Activated naive CD4-positive, alpha-beta T cell treated with anti-CD3 and anti-CD28 coated beads for 36 hours (primary cell): ENCODE results near the gene STARD10. TPM values are rescaled to one million over a fixed set of nuclear protein-coding genes. Genes with fewer than 3 reads are reported as not detected.

Experiments
- CTCF ChIA-PET: fragments of 350-600 bp; sonication (Branson Sonifier 250); formaldehyde crosslinking; loops from one replicate; lab custom pipeline; 2021; ENCODE audit warnings: antibody characterized with exemption; lab: Charles Lee
- DNase-seq: peaks from one replicate; pipeline ENCODE4 v3.0.0-alpha.2; 2020
- H3K27ac Mint-ChIP-seq: one replicate; pipeline ENCODE4 v1.8.0; 2021; ENCODE audit warnings: mild to moderate bottlenecking, mixed read lengths
- H3K27me3 Mint-ChIP-seq: one replicate; pipeline ENCODE4 v1.8.0; 2021; ENCODE audit warnings: low read depth, mixed read lengths
- H3K36me3 Mint-ChIP-seq: one replicate; pipeline ENCODE4 v1.8.0; 2021; ENCODE audit warnings: low read depth, mixed read lengths
- H3K4me1 Mint-ChIP-seq: one replicate; pipeline ENCODE4 v1.8.0; 2021; ENCODE audit warnings: low read depth, mixed read lengths
- H3K4me3 Mint-ChIP-seq: one replicate; pipeline ENCODE4 v1.8.0; 2021; ENCODE audit warnings: mild to moderate bottlenecking, moderate library complexity, mixed read lengths
- H3K9me3 Mint-ChIP-seq: one replicate; pipeline ENCODE4 v1.8.0; 2021; ENCODE audit warnings: mixed read lengths
- intact Hi-C: fragments of 100-400 bp; cut with micrococcal nuclease; formaldehyde crosslinking; loops from one replicate; pipeline ENCODE4 v1.15.1; 2023
- microRNA-seq: library from miRNA; unstranded; fragments of <30 nt; microRNA quantifications from one replicate; pipeline ENCODE4 v1.2.0, GENCODE V29; 2022; ENCODE audit warnings: borderline microRNAs expressed, borderline replicate concordance
- total RNA-seq, 2 experiments: library from RNA; stranded (reverse); gene quantifications; one replicate each; pipeline ENCODE4 v1.2.3, GENCODE V29; 2021

Gene STARD10
- total RNA-seq, 2 experiments from 2014 or later = 11.9 to 12.0 TPM

DNA sequence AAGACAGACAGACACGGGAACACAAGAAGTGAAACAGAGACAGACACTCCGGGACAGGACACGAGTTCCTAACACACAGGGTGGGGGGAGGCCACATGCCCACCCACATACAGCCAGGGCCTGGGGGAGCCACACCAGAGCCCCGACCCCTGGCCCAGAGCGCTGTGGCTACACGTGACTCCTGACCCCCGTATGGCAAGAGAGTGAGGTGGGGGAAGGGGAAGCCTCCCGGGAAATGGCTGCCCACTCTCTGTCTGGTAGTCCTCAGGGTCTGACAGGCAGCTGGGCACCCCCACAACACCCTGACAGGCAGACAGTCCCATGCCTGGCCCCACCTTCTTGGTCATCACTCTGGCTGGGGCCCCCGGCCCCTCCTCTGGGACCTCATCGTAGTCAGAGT, 81.0 kb downstream of the STARD10 start:
- no peak for DNase-seq
- H3K36me3 Mint-ChIP-seq = peaks cover 16% of the 10 kb centered on the region
- H3K9me3 Mint-ChIP-seq = no peaks in the 10 kb centered on the region
- peaks cover 14% of the 10 kb centered on the region for H3K4me1 Mint-ChIP-seq
- H3K27ac Mint-ChIP-seq = no peak overlapping the region
- intact Hi-C loops = no loop called here
- CTCF ChIA-PET = interaction anchor here (0.7 kb wide), 1 partner anchor 455 kb away, joined by 3 read pairs; no protein-coding TSS in a partner anchor
- no peaks in the 10 kb centered on the region for H3K27me3 Mint-ChIP-seq
- H3K4me3 Mint-ChIP-seq = no peak overlapping the region

DNA sequence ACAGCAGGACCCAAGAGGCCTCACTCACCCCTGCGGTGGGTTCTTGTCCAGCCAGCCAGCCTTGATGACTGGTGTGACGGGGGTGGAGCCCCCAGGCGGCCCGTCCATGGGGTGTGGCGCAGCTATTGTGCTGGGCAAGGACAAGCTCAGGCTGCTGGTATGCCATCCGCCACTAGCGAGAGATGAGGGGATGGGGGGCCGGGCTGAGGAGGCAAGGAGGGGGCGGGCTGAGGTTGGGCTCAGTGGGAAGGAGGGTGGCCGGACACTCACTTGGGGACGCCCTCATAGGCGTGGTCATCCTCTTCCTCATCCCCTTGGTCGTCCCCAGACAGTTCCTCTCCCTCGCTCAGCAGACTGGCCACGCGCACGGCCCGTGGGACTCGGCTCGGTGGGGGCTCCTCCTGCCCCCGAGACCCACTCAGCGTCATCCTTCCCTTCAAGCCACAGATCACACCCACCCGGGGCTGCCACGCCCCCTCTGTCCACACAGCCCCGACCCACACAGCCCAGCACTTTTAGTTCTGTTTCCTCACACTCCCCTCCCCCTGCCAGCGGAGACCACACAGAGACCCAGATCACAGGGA, 81.6 kb downstream of the STARD10 start:
- peaks cover 10% of the 10 kb centered on the region for H3K4me1 Mint-ChIP-seq
- no peaks in the 10 kb centered on the region for H3K27me3 Mint-ChIP-seq
- H3K27ac Mint-ChIP-seq = no peak overlapping the region
- DNase-seq = no peak
- intact Hi-C loops = no loop called here
- no peaks in the 10 kb centered on the region for H3K9me3 Mint-ChIP-seq
- H3K36me3 Mint-ChIP-seq = peaks cover 20% of the 10 kb centered on the region
- CTCF ChIA-PET = no interaction called here
- H3K4me3 Mint-ChIP-seq = no peak overlapping the region

DNA sequence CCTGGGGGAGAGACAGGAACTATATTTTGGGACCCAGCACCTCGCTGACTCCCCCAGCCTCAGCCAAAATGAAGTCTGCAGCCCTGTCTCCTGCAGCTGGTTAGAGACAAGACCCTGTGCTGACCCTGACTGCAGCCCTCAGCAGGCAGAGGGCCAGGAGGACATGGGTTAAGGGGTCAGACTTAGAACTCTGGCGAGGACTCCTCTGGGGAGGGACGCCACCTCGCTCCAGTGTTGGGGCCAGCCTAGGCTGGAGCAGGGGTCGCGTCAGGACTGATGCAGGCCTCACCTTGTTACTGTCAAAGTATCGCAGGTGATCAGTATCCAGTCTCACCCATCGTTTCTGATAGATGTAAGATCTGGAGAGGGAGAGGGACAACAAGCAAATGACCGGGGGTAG, 82.7 kb downstream of the STARD10 start:
- Mint-ChIP-seq H3K36me3 (peaks cover 28% of the 10 kb centered on the region), H3K27ac (no peak overlapping the region), H3K4me3 (no peak overlapping the region), H3K9me3 (no peaks in the 10 kb centered on the region), H3K27me3 (no peaks in the 10 kb centered on the region), H3K4me1 (peaks cover 8% of the 10 kb centered on the region)
- intact Hi-C loops = no loop called here
- DNase-seq = no peak
- CTCF ChIA-PET = no interaction called here

DNA sequence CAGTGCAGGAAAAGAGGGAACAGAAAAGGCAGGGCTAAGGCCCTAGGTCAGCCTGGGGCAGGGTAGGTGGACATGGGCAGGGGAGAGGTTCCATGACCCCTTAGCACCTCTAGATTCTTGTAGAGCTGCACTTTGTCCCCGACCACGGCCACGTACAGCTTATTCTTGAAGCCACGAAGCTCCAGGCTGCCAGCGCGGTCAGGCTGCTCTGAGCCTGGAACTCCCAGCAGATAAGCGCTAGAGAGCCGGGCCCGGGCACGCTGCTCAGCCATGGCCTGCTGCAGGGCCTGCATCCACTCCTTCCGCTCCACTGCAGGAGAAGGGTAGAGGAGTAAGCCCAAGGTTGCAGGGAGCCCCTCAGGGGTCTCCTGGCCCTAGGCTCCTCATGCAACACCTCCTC, 83.6 kb downstream of the STARD10 start:
- H3K4me3 Mint-ChIP-seq = no peak overlapping the region
- no peaks in the 10 kb centered on the region for H3K9me3 Mint-ChIP-seq
- H3K36me3 Mint-ChIP-seq = peaks cover 28% of the 10 kb centered on the region
- no peaks in the 10 kb centered on the region for H3K27me3 Mint-ChIP-seq
- peaks cover 4% of the 10 kb centered on the region for H3K4me1 Mint-ChIP-seq
- CTCF ChIA-PET = no interaction called here
- H3K27ac Mint-ChIP-seq = no peak overlapping the region
- no peak for DNase-seq
- intact Hi-C loops = no loop called here

DNA sequence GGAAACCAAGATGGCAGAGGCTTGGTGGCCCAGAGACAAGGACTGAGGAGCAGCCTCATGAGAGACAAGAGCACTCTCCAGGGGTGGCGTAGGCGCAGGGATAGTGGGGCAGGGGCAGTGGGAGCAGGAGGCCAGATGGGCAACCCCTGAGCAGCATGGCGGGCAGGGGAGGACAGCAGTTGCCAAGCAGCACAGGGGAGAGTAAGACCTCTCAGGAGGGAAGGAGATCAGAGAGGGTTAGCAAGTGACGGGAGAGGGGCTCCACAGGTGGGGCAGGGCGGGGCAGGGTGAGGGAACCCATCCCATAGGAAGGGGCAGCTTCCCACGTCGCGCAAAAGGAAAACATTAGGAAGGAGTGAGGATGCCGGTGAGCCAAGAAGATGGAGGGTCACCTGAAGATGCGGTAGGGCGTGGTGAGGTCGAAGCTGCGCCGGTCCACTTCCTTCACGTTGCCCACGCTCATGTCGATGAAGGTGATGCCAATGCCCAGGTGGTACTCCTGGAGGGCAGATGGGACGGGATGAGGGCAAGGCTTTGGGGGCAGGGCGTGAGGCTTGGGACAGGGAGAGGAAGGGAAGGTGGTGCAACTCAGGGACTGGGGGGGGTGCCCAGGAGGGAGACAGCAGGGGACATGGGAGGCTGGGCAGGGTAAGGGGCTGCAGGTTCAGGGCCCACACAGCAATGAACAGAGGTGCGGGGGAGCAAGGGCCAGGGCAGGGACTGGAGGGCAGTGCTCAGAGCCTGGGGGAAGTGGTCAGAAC, 84.2 kb downstream of the STARD10 start:
- H3K4me3 Mint-ChIP-seq = no peak overlapping the region
- no peaks in the 10 kb centered on the region for H3K9me3 Mint-ChIP-seq
- DNase-seq = no peak
- H3K4me1 Mint-ChIP-seq = peaks cover under 1% of the 10 kb centered on the region
- intact Hi-C loops = no loop called here
- no peaks in the 10 kb centered on the region for H3K27me3 Mint-ChIP-seq
- no peak overlapping the region for H3K27ac Mint-ChIP-seq
- CTCF ChIA-PET = no interaction called here
- peaks cover 30% of the 10 kb centered on the region for H3K36me3 Mint-ChIP-seq

DNA sequence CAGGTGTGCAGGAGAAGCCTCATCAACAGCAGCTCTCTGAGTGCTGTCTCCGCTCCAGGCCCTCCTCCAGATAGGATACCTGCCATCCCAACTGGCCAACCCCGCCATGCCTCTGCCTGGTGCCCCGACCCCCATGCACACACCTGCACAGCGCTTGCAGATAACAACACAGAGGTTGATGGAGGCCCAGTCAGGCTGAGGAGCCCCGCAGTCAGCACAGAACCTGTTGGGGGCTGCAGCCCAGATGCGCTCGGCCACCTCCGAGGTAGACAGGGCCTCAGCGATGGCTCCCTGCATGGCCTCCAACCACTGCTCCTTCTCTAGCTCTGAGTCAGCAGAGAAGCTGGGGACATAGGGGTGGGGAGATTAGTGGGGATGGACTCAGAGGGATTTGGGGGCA, 86.8 kb downstream of the STARD10 start:
- intact Hi-C loops = no loop called here
- no peak overlapping the region for H3K4me3 Mint-ChIP-seq
- peaks cover 30% of the 10 kb centered on the region for H3K36me3 Mint-ChIP-seq

DNA sequence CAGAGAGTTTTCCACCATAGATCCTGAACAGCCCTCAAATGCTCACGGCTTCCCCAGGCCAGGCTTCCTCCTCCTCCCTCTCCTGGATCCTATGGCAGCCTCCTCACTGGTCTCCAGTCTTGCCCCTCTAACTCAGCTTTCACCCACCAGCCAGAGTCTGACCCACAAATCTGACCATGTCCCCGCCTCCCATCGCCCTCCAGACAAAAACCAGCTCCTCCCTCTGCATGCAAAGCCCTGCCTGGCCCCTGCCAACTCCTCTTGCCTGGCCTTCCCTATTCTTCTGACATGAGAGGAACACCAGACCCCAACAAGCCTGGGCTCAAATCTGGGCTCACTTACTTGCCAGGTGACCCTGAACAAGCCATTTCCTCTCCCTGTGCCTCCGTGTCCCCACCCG, 87.3 kb downstream of the STARD10 start:
- intact Hi-C loops = no loop called here
- no peaks in the 10 kb centered on the region for H3K27me3 Mint-ChIP-seq
- no peak overlapping the region for H3K27ac Mint-ChIP-seq
- CTCF ChIA-PET = no interaction called here
- no peaks in the 10 kb centered on the region for H3K9me3 Mint-ChIP-seq
- DNase-seq = no peak
- H3K4me3 Mint-ChIP-seq = no peak overlapping the region
- H3K4me1 Mint-ChIP-seq = no peaks in the 10 kb centered on the region
- H3K36me3 Mint-ChIP-seq = peaks cover 30% of the 10 kb centered on the region

More for the DNA sequence above, 86.8 kb downstream of the STARD10 start:
- Mint-ChIP-seq H3K9me3 (no peaks in the 10 kb centered on the region), H3K27me3 (no peaks in the 10 kb centered on the region), H3K27ac (no peak overlapping the region), H3K4me1 (no peaks in the 10 kb centered on the region)
- CTCF ChIA-PET = no interaction called here
- DNase-seq = no peak

DNA sequence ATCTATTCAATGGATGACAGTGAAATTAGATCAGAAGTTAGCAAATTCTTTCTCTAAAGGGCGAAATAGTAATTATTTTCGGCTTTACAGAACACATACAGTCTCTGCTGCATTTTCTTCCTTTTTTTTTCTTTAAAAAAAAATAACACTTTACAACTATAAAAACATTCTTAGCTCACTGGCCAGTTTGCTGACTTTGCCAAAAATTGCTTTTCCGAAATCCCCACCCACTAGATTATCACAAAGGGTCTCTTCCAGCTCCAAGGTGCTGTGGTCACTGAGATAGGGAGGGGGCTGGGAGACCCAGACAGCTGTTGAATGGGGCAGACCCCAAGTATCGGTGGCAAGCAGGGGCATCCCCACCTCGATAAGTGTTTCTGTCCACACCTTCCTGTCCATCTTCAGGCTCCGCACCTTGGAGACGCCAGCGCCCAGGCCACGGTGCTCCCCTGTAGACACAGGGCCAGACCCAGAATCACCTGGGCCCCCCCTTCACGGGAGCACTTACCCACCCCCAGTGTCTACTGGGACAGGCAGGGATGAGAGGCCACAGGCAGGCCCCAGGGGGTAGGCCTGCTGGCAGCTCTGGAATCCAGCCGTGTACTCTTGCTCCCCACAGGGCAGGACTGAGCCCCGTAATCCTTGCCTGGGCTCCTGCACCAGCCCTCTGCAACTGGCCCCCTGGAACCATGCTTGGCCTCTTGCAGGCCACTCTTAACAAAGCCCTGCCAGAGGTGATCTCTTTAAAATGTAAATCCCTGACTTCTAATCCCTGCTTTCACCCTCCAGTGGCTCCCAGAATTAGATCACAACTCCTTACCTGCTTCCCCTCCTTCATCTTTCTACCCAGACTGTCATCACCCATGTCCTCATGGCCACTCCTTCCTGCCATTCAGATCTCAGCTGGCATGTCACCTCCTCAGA, 88.1 kb downstream of the STARD10 start:
- H3K36me3 Mint-ChIP-seq = peaks cover 30% of the 10 kb centered on the region
- no peaks in the 10 kb centered on the region for H3K9me3 Mint-ChIP-seq
- no peak overlapping the region for H3K4me3 Mint-ChIP-seq
- CTCF ChIA-PET = no interaction called here
- H3K27ac Mint-ChIP-seq = no peak overlapping the region
- no peaks in the 10 kb centered on the region for H3K4me1 Mint-ChIP-seq
- no peak for DNase-seq
- no peaks in the 10 kb centered on the region for H3K27me3 Mint-ChIP-seq
- intact Hi-C loops = no loop called here

DNA sequence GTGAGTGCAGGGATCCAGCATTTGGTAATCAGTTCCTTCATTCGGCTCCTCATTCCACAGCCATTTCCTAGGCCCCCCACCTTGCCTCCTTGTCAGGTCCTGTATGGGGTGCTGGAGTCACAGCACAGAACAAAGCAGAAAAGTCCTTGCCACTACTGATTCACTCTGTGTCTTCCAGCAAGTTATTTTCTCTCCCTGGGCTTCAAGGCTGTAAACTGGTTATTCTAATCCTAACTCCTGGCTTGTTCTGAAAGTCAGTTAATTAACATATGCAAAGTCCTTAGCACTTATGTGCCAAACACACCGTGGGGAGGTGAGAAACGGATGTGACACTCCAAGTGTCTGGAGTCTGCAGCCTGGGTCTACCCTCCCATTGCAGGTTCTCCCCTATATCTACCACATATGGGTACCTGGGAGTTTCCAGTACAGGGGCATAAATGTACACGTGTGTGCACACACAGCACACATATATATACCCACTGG, 89.0 kb downstream of the STARD10 start:
- CTCF ChIA-PET = no interaction called here
- Mint-ChIP-seq H3K27me3 (no peaks in the 10 kb centered on the region), H3K27ac (no peak overlapping the region), H3K9me3 (no peaks in the 10 kb centered on the region), H3K4me3 (no peak overlapping the region), H3K4me1 (no peaks in the 10 kb centered on the region), H3K36me3 (peaks cover 30% of the 10 kb centered on the region)
- no peak for DNase-seq
- intact Hi-C loops = no loop called here

Small RNAs within 50 kb of the gene (microRNA-seq; reads per million reads assigned to microRNA genes)
- not detected for gene MIR4692

Other genes with a start within 250 kb of the STARD10 start
- 1 to 10 TPM in 1 of 2 experiments, under 1 TPM in 1; 0.69 to 1.1 TPM for gene PDE2A, start 119.6 kb downstream of the STARD10 start, total RNA-seq
- 10 to 100 TPM; 64.7 to 70.1 TPM for gene ARAP1, start 41.6 kb downstream of the STARD10 start, total RNA-seq
- 100 to 1,000 TPM; 105 to 114 TPM for gene ATG16L2, start 20.4 kb upstream of the STARD10 start, total RNA-seq